KBM-7 (cell line): ENCODE data around the gene PRKCA.
A peak's percentile ranks its signal among the peaks of the same experiment; 100 is the strongest.

Experiments used
- DNase-seq: peaks from one replicate; pipeline ENCODE4 v3.0.0-alpha.2; 2015
- in situ Hi-C: fragments of 300-500 bp; cut with MboI; formaldehyde crosslinking; loops from 2 replicates; pipeline ENCODE4 v1.14.3; 2020; ENCODE audit warnings: low sequenced_read_pairs, low pct_unique_long_range_greater_than_20kb, mixed read lengths

PRKCA gene

DNA sequence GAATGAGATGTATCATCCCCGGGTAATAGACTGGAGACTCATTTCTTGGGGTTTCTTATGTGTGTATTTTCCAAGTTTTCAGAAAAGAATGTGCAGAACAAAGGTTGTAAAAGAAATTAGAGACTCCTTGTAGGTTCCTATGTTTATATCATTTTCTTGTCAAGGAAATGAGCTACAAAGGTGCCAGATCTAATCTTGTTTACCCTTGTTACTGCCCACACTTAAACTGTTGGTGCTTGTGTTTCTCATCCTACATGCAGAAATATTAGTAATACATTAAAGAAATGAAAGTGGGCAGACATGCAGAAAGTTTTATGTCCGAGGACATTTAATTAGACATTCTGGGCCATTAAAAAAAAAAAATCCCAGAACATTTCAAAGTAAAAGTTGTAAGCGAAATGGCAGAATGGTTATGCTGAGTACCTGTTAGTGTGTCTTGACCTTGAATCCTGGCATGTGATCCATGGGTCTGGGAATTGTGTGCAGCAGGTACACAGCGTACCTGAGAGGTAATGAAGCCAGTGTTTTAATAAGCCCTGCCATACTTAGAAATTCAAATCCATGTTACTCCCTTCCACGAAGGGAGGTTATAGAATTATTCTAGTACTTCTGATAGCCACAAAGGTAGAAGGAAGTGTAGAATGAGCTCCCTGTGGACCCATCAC lies 469.9 kb downstream of the PRKCA start:
- no peak for DNase-seq
- in situ Hi-C loops: no loop called here

DNA sequence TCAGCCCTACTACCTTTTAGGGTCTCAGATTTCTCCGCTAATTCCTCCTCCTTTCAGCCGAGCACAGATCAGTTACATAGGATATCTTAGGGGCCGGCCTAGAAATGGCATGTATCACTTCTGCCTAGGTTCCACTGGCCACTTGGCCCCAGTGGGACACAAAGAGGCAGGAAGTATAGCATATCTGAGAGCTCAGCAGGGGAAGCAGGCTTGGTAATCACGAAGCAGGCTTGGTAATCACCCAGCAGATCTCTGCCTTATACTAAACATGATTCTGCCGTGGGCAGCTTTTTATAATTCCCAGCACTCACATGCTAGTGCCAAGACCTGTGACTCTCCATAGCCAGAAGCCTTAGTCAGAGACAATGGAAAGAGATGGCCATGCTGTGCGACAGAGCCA lies 472.9 kb downstream of the PRKCA start:
- in situ Hi-C loops: no loop called here
- no peak for DNase-seq

GRCh38 chr17:66775881-66776400 lies 473.5 kb downstream of the PRKCA start:
- in situ Hi-C loops: no loop called here
- DNase-seq: no peak

- DNase-seq: no peak
- in situ Hi-C loops: no loop called here
Measured at GRCh38 chr17:66776999-66777688, 474.7 kb downstream of the PRKCA start.

GRCh38 chr17:66777689-66778225 lies 475.3 kb downstream of the PRKCA start:
- no peak for DNase-seq
- in situ Hi-C loops: no loop called here

GRCh38 chr17:66778531-66779236 lies 476.3 kb downstream of the PRKCA start:
- DNase-seq: no peak
- in situ Hi-C loops: no loop called here

DNA sequence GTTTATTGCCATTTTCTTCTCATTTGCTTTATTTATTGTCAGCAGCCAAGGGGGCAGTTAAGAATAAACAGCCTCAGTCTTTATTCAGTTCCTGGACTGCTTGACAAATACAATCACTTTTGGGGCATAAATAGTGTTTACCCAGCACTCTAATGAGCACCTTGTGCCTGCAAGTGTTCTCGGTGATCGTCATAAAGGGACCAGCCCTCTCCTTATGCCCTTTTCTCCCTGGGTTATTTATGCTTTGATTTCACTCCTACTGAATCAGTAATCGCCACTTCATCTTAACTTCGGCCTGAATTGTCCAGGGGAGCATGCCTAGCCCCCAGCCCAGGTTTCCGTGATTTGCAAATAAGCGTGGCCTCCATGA lies 476.8 kb downstream of the PRKCA start:
- in situ Hi-C loops: no loop called here
- no peak for DNase-seq

DNA sequence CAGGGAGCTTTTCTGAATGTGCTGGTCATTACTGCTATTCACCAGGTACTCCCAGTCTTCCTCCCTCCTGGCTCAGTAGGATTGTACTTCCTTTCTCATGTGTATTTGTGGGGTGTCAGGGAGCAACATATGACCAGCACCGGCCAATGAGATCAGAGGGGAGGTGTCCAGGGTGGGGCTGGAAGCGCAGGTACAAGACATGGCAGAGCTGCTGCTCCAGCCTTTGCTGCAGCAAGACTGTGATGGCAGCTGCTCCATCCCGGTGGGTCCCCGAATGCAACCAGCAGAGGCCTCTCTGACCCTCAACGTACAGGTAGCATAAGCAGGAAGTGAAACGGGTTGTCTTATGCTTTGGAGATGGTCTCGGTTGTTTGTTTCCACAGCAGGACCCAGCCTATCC lies 478.7 kb downstream of the PRKCA start:
- DNase-seq: no peak
- in situ Hi-C loops: no loop called here

GRCh38 chr17:66782851-66783250 lies 480.4 kb downstream of the PRKCA start:
- in situ Hi-C loops: no loop called here
- no peak for DNase-seq

DNA sequence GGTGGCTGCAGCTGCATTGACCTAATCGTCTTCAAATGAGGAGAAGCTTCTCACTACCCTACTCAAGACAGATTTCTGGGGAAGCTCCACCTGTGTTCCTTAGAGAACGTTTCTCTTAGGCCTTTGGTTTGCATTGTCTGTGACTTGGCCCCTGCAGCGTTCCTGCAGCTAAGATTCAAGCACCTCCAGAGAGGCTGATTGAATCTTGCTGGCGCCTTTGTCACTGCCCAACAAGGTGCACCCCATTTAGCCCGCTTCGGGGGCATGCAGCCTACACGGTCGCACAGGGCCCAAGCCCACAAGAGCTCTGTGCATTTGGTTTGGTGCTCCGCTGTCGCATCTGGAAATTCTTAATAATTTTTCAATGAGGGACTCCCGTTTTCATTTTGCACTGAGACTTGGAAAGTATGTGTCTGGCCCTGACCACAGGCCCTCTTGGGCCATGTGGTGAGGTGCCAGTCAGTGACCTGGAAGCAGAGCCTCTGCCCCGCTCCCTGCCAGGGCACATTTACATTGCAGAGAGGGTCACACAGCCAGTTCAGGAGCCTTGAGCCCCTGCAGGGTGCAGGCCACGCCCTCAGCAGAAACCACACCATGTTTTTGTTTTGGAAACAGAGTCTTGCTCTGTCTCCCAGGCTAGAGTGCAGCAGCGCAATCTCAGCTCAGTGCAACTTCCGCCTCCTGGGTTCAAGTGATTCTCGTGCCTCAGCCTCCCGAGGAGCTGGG lies 481.4 kb downstream of the PRKCA start:
- DNase-seq: no peak
- in situ Hi-C loops: no loop called here

DNA sequence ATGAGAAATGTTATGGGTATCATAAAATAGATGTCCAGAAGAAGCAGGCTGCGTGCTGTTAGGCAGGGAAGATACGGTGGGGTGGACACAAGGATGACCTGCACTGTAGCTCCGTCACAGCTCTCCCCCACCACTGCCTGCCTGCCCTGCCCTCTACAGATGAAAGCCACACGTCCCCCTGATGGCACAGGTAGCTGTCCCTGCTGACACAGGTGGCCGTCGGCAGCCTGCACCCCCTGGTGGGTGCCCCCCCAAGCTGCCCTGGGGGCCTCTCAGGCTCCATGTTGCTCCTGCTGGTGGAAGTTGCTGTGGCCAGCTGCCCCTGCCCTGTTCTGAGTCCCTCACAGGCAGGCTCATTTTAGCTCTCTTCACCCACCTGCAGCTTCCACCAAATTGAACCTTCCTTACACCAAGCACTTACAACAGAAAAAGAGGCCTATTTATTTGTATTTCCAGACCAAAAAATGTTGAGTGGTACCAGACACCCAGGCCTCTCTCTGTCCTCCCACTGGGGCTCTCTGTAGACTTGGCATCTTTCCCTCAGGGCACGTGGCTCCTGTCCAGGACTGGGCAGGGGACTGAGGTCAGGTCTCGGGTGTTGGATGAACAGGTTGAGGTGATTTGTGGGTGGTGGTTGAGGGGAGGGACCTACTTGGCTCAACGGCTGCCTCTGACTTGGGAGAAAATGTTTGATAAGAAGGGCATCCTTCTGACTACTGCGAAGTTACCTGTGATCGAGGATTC lies 482.4 kb downstream of the PRKCA start:
- in situ Hi-C loops: no loop called here
- no peak for DNase-seq

DNA sequence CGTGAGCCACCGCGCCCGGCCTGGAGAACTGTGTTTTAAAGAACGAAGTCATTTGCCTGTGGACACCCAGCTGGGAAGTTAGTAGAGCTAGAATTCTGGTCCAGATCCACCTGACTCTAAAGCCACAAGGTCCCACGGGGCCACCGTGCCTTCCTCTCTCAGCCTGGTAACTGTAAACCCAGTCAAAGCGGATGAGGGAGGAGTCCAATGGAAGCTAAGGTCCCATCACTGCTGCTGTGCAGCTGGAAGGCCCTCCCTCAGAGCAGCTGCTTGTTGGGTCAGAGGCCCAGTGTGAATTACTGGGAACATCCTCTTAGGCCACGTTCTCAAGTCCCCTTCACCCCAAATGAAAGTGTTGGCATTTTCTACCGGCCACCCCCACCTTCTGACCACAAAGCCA lies 483.7 kb downstream of the PRKCA start:
- DNase-seq: no peak
- in situ Hi-C loops: no loop called here

DNA sequence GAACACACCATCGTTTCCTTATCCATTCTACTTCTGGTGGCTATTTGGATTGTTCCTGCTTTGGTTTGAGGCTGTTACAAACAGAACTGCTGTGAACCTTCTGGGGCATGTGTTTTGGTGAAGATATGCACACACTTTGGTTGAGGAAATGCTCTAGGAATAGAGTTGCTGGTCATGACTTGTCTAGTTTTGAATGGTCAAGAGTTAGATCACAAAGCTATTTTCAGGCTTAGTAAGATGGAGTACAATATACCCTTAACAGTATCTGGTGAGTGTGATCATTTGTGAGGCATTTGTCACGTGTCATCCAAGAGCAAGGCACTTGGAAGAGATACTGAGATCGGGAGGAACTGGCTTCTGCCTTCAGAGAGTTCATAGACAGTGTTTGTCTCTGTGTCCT lies 485.5 kb downstream of the PRKCA start:
- no peak for DNase-seq
- in situ Hi-C loops: no loop called here

DNA sequence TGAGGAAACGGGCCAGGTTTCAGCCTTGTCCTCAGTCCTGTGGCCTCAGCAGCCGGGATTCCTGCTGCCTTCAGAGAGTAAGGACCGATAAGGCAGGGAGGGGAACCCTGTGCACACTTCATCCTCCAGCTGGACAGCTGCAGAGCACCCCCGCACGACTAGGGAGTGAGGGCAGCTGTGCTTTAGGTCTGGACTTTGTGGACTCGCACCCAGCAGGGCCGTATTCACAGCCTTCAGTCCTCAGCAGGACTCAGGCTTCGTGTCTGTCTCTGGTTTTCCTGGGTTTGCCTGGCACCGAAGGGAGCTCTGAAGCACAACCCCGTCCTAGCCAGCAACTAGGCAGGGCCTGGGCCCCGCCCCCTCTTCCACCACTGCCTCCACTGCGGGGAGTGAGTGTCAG lies 486.7 kb downstream of the PRKCA start:
- no peak for DNase-seq
- in situ Hi-C loops: no loop called here

GRCh38 chr17:66789961-66790437 lies 487.6 kb downstream of the PRKCA start:
- in situ Hi-C loops: no loop called here
- no peak for DNase-seq

DNA sequence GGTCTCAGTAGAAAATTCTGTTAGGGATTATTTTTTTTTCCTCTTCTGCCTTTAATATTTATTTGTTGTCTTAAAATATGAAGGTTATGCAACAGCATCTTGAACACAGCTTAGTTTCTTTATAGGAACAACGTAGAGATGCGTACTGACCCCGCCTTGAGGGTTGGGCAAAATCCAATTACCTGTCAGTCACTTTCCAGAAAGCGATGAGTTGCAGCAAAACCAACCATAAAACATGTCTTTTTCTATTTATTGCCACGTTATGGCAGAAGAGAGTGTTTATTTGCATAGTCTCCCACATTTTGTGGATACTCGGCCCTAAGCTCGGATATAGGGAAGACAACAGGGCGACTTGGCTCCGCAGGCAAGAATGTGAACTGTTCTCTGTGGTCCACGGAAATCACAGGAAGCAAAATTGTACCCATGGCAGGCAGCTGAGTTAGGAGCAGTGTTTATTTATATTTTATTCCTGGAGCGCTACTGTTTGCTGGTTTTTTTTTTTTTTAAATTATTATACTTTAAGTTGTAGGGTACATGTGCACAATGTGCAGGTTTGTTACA lies 488.2 kb downstream of the PRKCA start:
- in situ Hi-C loops: no loop called here
- no peak for DNase-seq

DNA sequence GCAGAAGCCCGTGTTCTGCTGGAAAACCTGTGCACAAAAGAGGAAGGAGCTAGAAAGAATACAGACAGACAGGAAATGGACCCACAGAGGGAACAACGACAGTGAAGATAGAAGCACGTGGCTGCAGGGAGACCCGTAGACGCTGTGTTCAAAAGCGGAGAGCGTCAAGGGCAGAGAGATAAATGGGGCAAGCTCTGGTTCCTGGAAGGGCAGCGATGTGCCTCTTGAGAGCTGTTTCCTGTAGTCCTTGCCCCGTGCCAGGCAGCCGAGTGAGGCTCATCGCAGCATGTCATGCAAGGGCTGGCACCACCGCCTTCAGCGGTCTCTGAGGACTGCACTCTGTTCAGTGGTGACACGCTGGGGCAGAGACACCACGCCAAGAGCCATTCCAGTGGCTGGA lies 488.9 kb downstream of the PRKCA start:
- peak; percentile 93 for DNase-seq
- in situ Hi-C loops: no loop called here

DNA sequence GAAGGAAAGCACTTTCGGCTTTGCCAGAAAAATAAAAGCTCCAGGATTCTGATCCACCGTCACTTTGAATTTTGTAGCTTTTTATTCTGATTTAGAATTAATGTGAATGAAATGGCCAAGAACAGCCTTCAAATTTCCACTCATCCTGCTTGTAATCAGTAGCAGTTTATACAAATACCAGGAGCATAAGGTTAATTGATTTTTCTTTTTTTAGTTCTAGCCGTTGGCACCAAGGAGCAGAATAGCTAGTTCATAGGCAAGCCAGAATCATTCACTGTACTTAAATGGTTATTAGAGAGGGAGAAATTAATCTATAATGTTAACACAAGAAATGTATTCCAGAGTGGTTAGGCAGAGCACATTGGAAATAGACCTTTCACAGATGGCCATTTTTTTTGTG lies 491.4 kb downstream of the PRKCA start:
- in situ Hi-C loops: no loop called here
- no peak for DNase-seq
